Natural killer cell (primary cell): Measurements from ENCODE around the gene SLC29A1. TPM values are rescaled to one million over a fixed set of nuclear protein-coding genes. Genes with fewer than 3 reads are reported as not detected.

Experiments
- ATAC-seq, 3 donors: fragments of 150-1000 bp in 2 of 3; fragments of 200-7000 bp in 1 of 3; cut with Tn5 transposase; 1 replicate in 1 of 3; 2 replicates in 2 of 3; pipeline ENCODE4 v1.10.0; 2021; ENCODE audit warnings: mild to moderate bottlenecking in 2 of 3, moderate library complexity in 2 of 3
- DNase-seq, 2 donors: peaks; one replicate each; pipeline versions ENCODE4 v3.0.0 to v3.0.0-alpha.2; 2013 to 2021; ENCODE audit warnings: mixed read lengths in 1 of 2
- H3K27ac ChIP-seq: one replicate; pipeline ENCODE4 v1.5.1; 2013; ENCODE audit warnings: mild to moderate bottlenecking, low read length
- H3K27me3 ChIP-seq: one replicate; pipeline ENCODE4 v1.6.1; 2013; ENCODE audit warnings: low read length; ENCODE audit not compliant: control insufficient read depth, insufficient read depth
- H3K36me3 ChIP-seq: one replicate; pipeline ENCODE4 v1.6.1; 2013; ENCODE audit warnings: low read length; ENCODE audit not compliant: control insufficient read depth, insufficient read depth
- H3K4me1 ChIP-seq: one replicate; pipeline ENCODE4 v1.6.1; 2013; ENCODE audit warnings: low read length; ENCODE audit not compliant: control insufficient read depth, insufficient read depth
- H3K4me3 ChIP-seq: one replicate; pipeline ENCODE4 v1.5.1; 2013; ENCODE audit warnings: low read length
- H3K9me3 ChIP-seq: one replicate; pipeline ENCODE4 v1.6.1; 2013; ENCODE audit warnings: low read length; ENCODE audit not compliant: control insufficient read depth, insufficient read depth
- H3K27ac Mint-ChIP-seq, 2 donors: one replicate each; pipeline ENCODE4 v1.8.0; 2022; ENCODE audit warnings: mild to moderate bottlenecking in 2 of 2, mixed read lengths in 2 of 2, moderate library complexity in 1 of 2
- H3K27me3 Mint-ChIP-seq, 2 donors: one replicate each; pipeline ENCODE4 v1.8.0; 2022; ENCODE audit warnings: low read depth in 2 of 2, mixed read lengths in 2 of 2
- H3K36me3 Mint-ChIP-seq: one replicate; pipeline ENCODE4 v1.8.0; 2022; ENCODE audit warnings: mixed read lengths
- H3K4me1 Mint-ChIP-seq, 2 donors: one replicate each; pipeline ENCODE4 v1.8.0; 2022; ENCODE audit warnings: mixed read lengths in 2 of 2
- H3K4me3 Mint-ChIP-seq: one replicate; pipeline ENCODE4 v1.8.0; 2022; ENCODE audit warnings: mild to moderate bottlenecking, moderate library complexity, mixed read lengths
- H3K9me3 Mint-ChIP-seq, 2 donors: one replicate each; pipeline ENCODE4 v1.8.0; 2022; ENCODE audit warnings: mixed read lengths in 2 of 2
- CTCF ChIP-seq: fragments of 200-600 bp; IDR thresholded peaks from one replicate; pipeline ENCODE4 v1.8.0; 2022; ENCODE audit warnings: antibody characterized with exemption
- WGBS: methylation state at CpG from one replicate; pipeline ENCODE4 v1.1.7; 2013; ENCODE audit warnings: missing lambda C conversion rate; ENCODE audit not compliant: insufficient coverage; 5-methylcytosine and 5-hydroxymethylcytosine counted together
- intact Hi-C: fragments of 100-400 bp; cut with micrococcal nuclease; formaldehyde crosslinking; loops from one replicate; pipeline ENCODE4 v1.14.2; 2022
- total RNA-seq, 4 donors: library from RNA; stranded (reverse); fragments of 120-200 nt in 1 of 4; gene quantifications; one replicate each; pipeline versions ENCODE4 v1.2.3 to v1.2.4, GENCODE V29; 2013 to 2022

SLC29A1 gene
- total RNA-seq, 3 donors from 2014 or later (not counting 1 experiment from before 2014, with no cell fraction given) = 2.2 to 5.5 (median 5.2) TPM

- peaks cover 60 to 67% of the 10 kb centered on the region in 2 donors for H3K27me3 Mint-ChIP-seq
- ATAC-seq = no peak
Measured at GRCh38 chr6:44273617-44274016, 50.2 kb downstream of the SLC29A1 start.

GRCh38 chr6:44275271-44275748 is 51.9 kb downstream of the SLC29A1 start:
- H3K27ac Mint-ChIP-seq = no peak overlapping the region
- Histone ChIP-seq H3K36me3 (no peaks in the 10 kb centered on the region), H3K27ac (no peak overlapping the region), H3K4me1 (peaks cover 13% of the 10 kb centered on the region), H3K27me3 (peaks cover 39% of the 10 kb centered on the region), H3K4me3 (no peak overlapping the region), H3K9me3 (no peaks in the 10 kb centered on the region)
- H3K4me3 Mint-ChIP-seq = no peak overlapping the region
- no peaks in the 10 kb centered on the region for H3K36me3 Mint-ChIP-seq
- peaks cover 0 to 13% of the 10 kb centered on the region in 2 donors for H3K4me1 Mint-ChIP-seq
- ATAC-seq (no peak), DNase-seq (no peak)
- peaks cover 58 to 60% of the 10 kb centered on the region in 2 donors for H3K27me3 Mint-ChIP-seq
- WGBS = 83% methylated on average over 59 of the region's 59 CpGs
- H3K9me3 Mint-ChIP-seq = no peaks in the 10 kb centered on the region
- TF ChIP-seq CTCF = no peak
- intact Hi-C loops = no loop called here

More at GRCh38 chr6:44273617-44274016, 50.2 kb downstream of the SLC29A1 start:
- intact Hi-C loops = no loop called here
- H3K36me3 Mint-ChIP-seq = no peaks in the 10 kb centered on the region
- H3K27ac Mint-ChIP-seq = no peak overlapping the region
- H3K27me3 ChIP-seq = peaks cover 46% of the 10 kb centered on the region
- peaks cover 0 to 19% of the 10 kb centered on the region in 2 donors for H3K4me1 Mint-ChIP-seq
- H3K9me3 Mint-ChIP-seq = no peaks in the 10 kb centered on the region
- H3K9me3 ChIP-seq = no peaks in the 10 kb centered on the region
- no peak for TF ChIP-seq CTCF
- H3K4me3 ChIP-seq = no peak overlapping the region
- no peak overlapping the region for H3K27ac ChIP-seq
- no peak overlapping the region for H3K4me3 Mint-ChIP-seq
- 43% methylated on average over 1 of the region's 1 CpG for WGBS
- H3K36me3 ChIP-seq = no peaks in the 10 kb centered on the region
- peaks cover 17% of the 10 kb centered on the region for H3K4me1 ChIP-seq
- no peak for DNase-seq

- Histone ChIP-seq H3K27me3 (peaks cover 38% of the 10 kb centered on the region), H3K4me1 (peaks cover 11% of the 10 kb centered on the region), H3K36me3 (no peaks in the 10 kb centered on the region), H3K9me3 (no peaks in the 10 kb centered on the region), H3K27ac (no peak overlapping the region), H3K4me3 (no peak overlapping the region)
- DNase-seq = peak in 1 of 2 donors; percentile 61
- TF ChIP-seq CTCF = no peak
- Mint-ChIP-seq H3K27ac (no peak overlapping the region), H3K36me3 (no peaks in the 10 kb centered on the region), H3K4me3 (peak overlapping the region; percentile 31), H3K27me3 (peaks cover 62 to 65% of the 10 kb centered on the region in 2 donors), H3K4me1 (peaks cover 0 to 12% of the 10 kb centered on the region in 2 donors), H3K9me3 (no peaks in the 10 kb centered on the region)
- peak; percentile 19 to 75 (median 50) for ATAC-seq
- intact Hi-C loops = no loop called here
- 20% methylated on average over 109 of the region's 109 CpGs for WGBS
Measured at GRCh38 chr6:44275749-44276648, 52.6 kb downstream of the SLC29A1 start.
